Measurements from ENCODE around the gene CDKL2.
"Not testable (repeated sequence)": the region's sequence is repeated elsewhere in the genome, so short reads cannot be mapped to it uniquely, and the experiment has no call there.

The CDKL2 gene

GRCh38 chr4:75547647-75548387 is 82.5 kb downstream of the CDKL2 start:
- DNase-seq, result no peak

- no peak for DNase-seq
These were observed 84.8 kb downstream of the CDKL2 start for GRCh38 chr4:75545526-75545925.

GRCh38 chr4:75544870-75545269 is 85.5 kb downstream of the CDKL2 start:
- DNase-seq, result no peak

GRCh38 chr4:75544220-75544619 is 86.1 kb downstream of the CDKL2 start:
- DNase-seq, result not testable (repeated sequence)

- no peak for DNase-seq
These were observed 87.5 kb downstream of the CDKL2 start for GRCh38 chr4:75542824-75543223.

- not testable (repeated sequence) for DNase-seq
These were observed 93.0 kb downstream of the CDKL2 start for GRCh38 chr4:75537308-75537707.

- DNase-seq, result not testable (repeated sequence)
These were observed 96.4 kb downstream of the CDKL2 start for GRCh38 chr4:75533926-75534325.

- not testable (repeated sequence) for DNase-seq
These were observed 96.9 kb downstream of the CDKL2 start for GRCh38 chr4:75533339-75533887.

- DNase-seq, result not testable (repeated sequence)
These were observed 98.7 kb downstream of the CDKL2 start for GRCh38 chr4:75531536-75532143.

GRCh38 chr4:75530556-75531322 is 99.6 kb downstream of the CDKL2 start:
- DNase-seq, result no peak
